Measurements from ENCODE around the gene SLC45A1. TPM values are rescaled to one million over a fixed set of nuclear protein-coding genes. Genes with fewer than 3 reads are reported as not detected.

The SLC45A1 gene
- total and polyA plus RNA-seq, 7 experiments from 2014 or later = 0.15 to 1.5 (median 1.2) TPM

DNA sequence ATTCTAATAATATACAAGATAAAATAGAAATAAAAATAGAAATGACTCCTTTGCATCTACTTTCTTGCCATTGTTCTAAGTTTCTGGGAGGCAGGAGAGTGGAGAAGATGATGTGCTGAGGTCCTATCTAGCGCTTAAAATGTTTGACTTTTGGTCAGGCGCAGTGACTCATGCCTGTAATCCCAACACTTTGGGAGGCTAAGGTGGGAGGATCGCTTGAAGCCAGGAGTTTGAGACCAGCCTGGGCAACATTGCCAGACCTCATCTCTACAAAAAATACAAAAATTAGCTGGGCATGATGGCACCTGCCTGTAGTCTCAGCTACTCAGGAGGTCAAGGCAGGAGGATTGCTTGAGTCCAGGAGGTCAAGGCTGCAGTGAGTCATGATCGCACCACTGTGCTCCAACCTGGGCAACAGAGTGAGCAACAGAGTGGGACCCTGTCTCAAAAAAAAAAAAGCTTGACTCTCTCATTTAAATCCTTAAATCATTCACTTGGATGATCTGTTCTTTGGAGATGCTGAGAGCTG is 24.2 kb upstream of the SLC45A1 start:
- Histone ChIP-seq H3K27me3 (ENCODE audit: control insufficient read depth in 2 of 2, insufficient read depth in 2 of 2, low read length in 2 of 2) (no peaks in the 10 kb centered on the region), H3K9me3 (ENCODE audit: control insufficient read depth in 2 of 3, low read length in 3 of 3) (no peaks in the 10 kb centered on the region), H3K27ac (ENCODE audit: low read depth, low read length) (no peak overlapping the region), H3K4me1 (ENCODE audit: control insufficient read depth in 2 of 2, insufficient read depth in 2 of 2, low read length in 2 of 2) (no peaks in the 10 kb centered on the region), H3K36me3 (ENCODE audit: control insufficient read depth in 2 of 3, insufficient read depth in 3 of 3, low read length in 3 of 3) (no peaks in the 10 kb centered on the region), H3K4me3 (ENCODE audit: low read length) (no peak overlapping the region)
- POLR2A ChIA-PET = no interaction called here
- H3K4me1 Mint-ChIP-seq = peaks cover 0 to 2% (median 0%) of the 10 kb centered on the region in 7 donors
- H3K36me3 Mint-ChIP-seq = no peaks in the 10 kb centered on the region
- no peak for ATAC-seq
- DNase-seq = no peak
- CTCF ChIA-PET = no interaction called here
- H3K4me3 Mint-ChIP-seq = no peak overlapping the region
- no peak overlapping the region for H3K27ac Mint-ChIP-seq
- intact Hi-C loops (cut with micrococcal nuclease) = no loop called here
- peaks cover 0 to 5% (median 0%) of the 10 kb centered on the region in 5 donors for H3K27me3 Mint-ChIP-seq
- H3K9me3 Mint-ChIP-seq = no peaks in the 10 kb centered on the region

DNA sequence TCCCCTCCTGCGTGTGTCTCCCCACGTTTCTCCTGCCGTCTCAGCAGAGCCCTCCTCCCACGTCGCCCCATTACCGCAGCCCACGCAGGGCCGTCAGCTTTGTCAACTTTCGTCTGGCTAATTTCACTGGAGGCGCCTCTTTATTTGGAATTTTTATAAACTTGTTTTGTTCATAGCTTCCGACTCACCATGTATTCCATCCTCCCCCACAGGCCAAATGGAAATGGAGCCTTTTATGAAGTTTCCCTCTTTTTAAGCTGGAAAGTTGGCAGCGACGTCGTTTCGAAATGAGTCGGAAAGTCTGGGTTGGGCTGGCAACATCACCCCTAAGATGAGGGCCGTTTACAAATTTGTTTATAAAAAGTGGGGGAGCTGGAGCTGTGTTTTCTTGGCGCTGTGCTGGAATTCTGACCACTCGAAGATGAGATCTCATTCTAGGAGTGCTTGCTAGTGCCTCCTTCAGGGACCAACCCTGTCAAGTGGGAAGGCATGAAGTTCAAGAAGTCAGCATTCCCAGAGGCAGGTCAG is 23.7 kb upstream of the SLC45A1 start:
- POLR2A ChIA-PET = no interaction called here
- peaks cover 0 to 6% (median 2%) of the 10 kb centered on the region in 5 donors for H3K27me3 Mint-ChIP-seq
- no peak overlapping the region for H3K4me3 Mint-ChIP-seq

DNA sequence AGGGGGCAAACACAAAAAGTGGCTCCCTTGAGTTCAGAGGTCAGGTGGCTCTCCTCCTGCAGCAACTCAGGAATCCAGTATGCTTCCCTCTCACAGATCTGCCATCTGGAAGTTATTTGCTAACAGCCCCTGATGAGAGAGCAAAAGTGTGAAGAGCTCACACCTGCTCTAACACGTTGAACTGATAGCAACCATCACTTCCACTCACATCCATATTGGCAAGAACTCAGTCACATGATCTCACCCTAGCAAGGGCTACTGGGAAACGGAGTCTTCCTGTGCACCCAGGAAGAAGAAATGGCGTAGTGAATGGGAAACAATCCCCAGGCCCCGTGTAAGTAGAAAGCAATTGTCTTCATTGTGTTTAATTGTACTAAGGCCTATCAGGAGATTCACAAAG is 20.7 kb upstream of the SLC45A1 start:
- intact Hi-C loops (cut with micrococcal nuclease) = no loop called here
- no peaks in the 10 kb centered on the region for H3K36me3 Mint-ChIP-seq
- CTCF ChIA-PET = no interaction called here

More for the DNA sequence above, 23.7 kb upstream of the SLC45A1 start:
- H3K4me1 Mint-ChIP-seq = peaks cover 0 to 2% (median 0%) of the 10 kb centered on the region in 7 donors
- CTCF ChIA-PET = no interaction called here
- no peaks in the 10 kb centered on the region for H3K4me1 ChIP-seq (ENCODE audit: control insufficient read depth in 2 of 2, insufficient read depth in 2 of 2, low read length in 2 of 2)
- no peak overlapping the region for H3K4me3 ChIP-seq (ENCODE audit: low read length)
- no peaks in the 10 kb centered on the region for H3K9me3 ChIP-seq (ENCODE audit: control insufficient read depth in 2 of 3, low read length in 3 of 3)
- ATAC-seq (no peak), DNase-seq (no peak)
- no peaks in the 10 kb centered on the region for H3K36me3 Mint-ChIP-seq
- no peak overlapping the region for H3K27ac Mint-ChIP-seq
- intact Hi-C loops (cut with micrococcal nuclease) = no loop called here
- H3K36me3 ChIP-seq (ENCODE audit: control insufficient read depth in 2 of 3, insufficient read depth in 3 of 3, low read length in 3 of 3) = no peaks in the 10 kb centered on the region
- H3K27me3 ChIP-seq (ENCODE audit: control insufficient read depth in 2 of 2, insufficient read depth in 2 of 2, low read length in 2 of 2) = no peaks in the 10 kb centered on the region
- no peaks in the 10 kb centered on the region for H3K9me3 Mint-ChIP-seq
- H3K27ac ChIP-seq (ENCODE audit: low read depth, low read length) = no peak overlapping the region

DNA sequence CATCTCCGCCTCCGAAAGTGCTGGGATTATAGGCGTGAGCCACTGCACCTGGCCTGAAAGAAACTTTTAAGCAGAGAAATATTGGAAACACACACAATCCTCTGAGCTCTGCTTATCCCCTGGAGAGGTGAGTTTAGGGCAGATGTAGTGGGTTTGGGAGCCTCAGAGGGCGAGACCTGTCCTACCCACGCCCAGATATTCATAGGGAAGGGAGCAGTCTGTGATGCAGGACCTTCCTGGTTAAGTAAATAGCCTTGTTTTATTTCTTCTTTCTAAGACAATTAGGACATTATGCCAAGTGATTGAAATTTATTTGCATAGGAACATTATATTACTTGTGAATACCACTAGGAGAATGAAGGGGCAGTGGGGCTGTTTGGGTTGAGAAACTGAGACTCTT is 18.0 kb upstream of the SLC45A1 start:
- H3K4me1 Mint-ChIP-seq = peaks cover 0 to 5% (median 0%) of the 10 kb centered on the region in 7 donors
- ATAC-seq (no peak), DNase-seq (no peak)
- H3K27me3 Mint-ChIP-seq = peaks cover 0 to 14% (median 9%) of the 10 kb centered on the region in 5 donors
- Histone ChIP-seq H3K4me1 (ENCODE audit: control insufficient read depth in 2 of 2, insufficient read depth in 2 of 2, low read length in 2 of 2) (no peaks in the 10 kb centered on the region), H3K9me3 (ENCODE audit: control insufficient read depth in 2 of 3, low read length in 3 of 3) (no peaks in the 10 kb centered on the region), H3K36me3 (ENCODE audit: control insufficient read depth in 2 of 3, insufficient read depth in 3 of 3, low read length in 3 of 3) (no peaks in the 10 kb centered on the region), H3K27ac (ENCODE audit: low read depth, low read length) (no peak overlapping the region), H3K4me3 (ENCODE audit: low read length) (no peak overlapping the region), H3K27me3 (ENCODE audit: control insufficient read depth in 2 of 2, insufficient read depth in 2 of 2, low read length in 2 of 2) (no peaks in the 10 kb centered on the region)
- POLR2A ChIA-PET = no interaction called here
- H3K27ac Mint-ChIP-seq = no peak overlapping the region
- intact Hi-C loops (cut with micrococcal nuclease) = no loop called here
- no peaks in the 10 kb centered on the region for H3K36me3 Mint-ChIP-seq
- no peak overlapping the region for H3K4me3 Mint-ChIP-seq
- H3K9me3 Mint-ChIP-seq = no peaks in the 10 kb centered on the region
- CTCF ChIA-PET = no interaction called here

More for the DNA sequence above, 20.7 kb upstream of the SLC45A1 start:
- no peak for ATAC-seq
- POLR2A ChIA-PET = no interaction called here
- Histone ChIP-seq H3K27ac (ENCODE audit: low read depth, low read length) (no peak overlapping the region), H3K4me3 (ENCODE audit: low read length) (no peak overlapping the region), H3K9me3 (ENCODE audit: control insufficient read depth in 2 of 3, low read length in 3 of 3) (no peaks in the 10 kb centered on the region), H3K4me1 (ENCODE audit: control insufficient read depth in 2 of 2, insufficient read depth in 2 of 2, low read length in 2 of 2) (no peaks in the 10 kb centered on the region), H3K27me3 (ENCODE audit: control insufficient read depth in 2 of 2, insufficient read depth in 2 of 2, low read length in 2 of 2) (no peaks in the 10 kb centered on the region), H3K36me3 (ENCODE audit: control insufficient read depth in 2 of 3, insufficient read depth in 3 of 3, low read length in 3 of 3) (no peaks in the 10 kb centered on the region)
- peaks cover 0 to 4% (median 0%) of the 10 kb centered on the region in 7 donors for H3K4me1 Mint-ChIP-seq
- H3K27me3 Mint-ChIP-seq = peaks cover 0 to 10% (median 5%) of the 10 kb centered on the region in 5 donors
- no peaks in the 10 kb centered on the region for H3K9me3 Mint-ChIP-seq
- H3K27ac Mint-ChIP-seq = no peak overlapping the region
- no peak for DNase-seq
- H3K4me3 Mint-ChIP-seq = no peak overlapping the region

DNA sequence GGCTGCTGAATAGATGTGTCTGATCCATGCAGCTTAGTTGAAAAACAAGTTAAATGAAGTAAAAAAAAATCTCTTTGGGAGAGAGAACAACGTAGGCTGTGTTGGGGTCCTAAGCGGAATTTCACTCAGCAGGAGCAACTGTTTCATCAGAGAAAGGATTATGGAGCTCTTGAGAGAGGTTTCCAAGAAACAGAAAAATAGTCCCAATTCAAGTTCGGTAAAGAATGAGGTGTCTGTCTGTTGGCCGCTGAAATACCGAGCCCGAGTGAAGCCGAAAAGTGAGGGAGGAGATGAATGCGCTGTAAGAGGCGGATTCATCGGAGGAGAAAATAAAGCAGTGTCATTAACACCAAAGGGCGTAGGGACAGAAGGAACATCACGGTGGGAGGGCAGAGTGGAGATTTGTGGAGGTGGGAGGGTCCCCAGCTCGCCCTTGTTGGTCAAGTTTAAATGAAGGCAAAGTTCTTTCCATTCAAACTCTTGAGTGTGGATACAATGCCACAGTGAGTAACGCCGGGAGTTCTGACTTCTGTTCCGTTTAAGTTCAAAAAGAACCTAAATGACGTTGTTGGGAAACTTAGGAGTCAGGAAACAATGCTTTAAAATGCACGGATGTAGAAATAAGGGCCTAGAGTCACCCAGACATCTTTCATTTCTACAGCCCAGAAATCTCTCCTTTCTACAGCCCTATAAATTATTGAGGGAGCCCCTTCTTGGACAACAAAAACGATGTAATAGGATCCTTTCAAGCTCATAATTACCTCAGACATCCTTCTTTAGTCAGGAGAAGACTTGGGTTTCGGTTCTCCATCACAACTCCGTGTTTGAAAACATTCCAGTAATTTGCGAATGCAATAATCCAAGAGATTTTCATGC is 15.6 kb upstream of the SLC45A1 start:
- H3K4me1 ChIP-seq (ENCODE audit: control insufficient read depth in 2 of 2, insufficient read depth in 2 of 2, low read length in 2 of 2) = no peaks in the 10 kb centered on the region
- no peaks in the 10 kb centered on the region for H3K9me3 Mint-ChIP-seq
- DNase-seq (no peak), ATAC-seq (no peak)
- H3K27me3 Mint-ChIP-seq = peaks cover 0 to 14% (median 9%) of the 10 kb centered on the region in 5 donors
- no peaks in the 10 kb centered on the region for H3K9me3 ChIP-seq (ENCODE audit: control insufficient read depth in 2 of 3, low read length in 3 of 3)
- POLR2A ChIA-PET = no interaction called here
- no peak overlapping the region for H3K27ac Mint-ChIP-seq
- intact Hi-C loops (cut with micrococcal nuclease) = no loop called here
- H3K36me3 ChIP-seq (ENCODE audit: control insufficient read depth in 2 of 3, insufficient read depth in 3 of 3, low read length in 3 of 3) = no peaks in the 10 kb centered on the region
- peaks cover 0 to 5% (median 0%) of the 10 kb centered on the region in 7 donors for H3K4me1 Mint-ChIP-seq
- H3K4me3 ChIP-seq (ENCODE audit: low read length) = no peak overlapping the region
- no peak overlapping the region for H3K27ac ChIP-seq (ENCODE audit: low read depth, low read length)
- H3K36me3 Mint-ChIP-seq = no peaks in the 10 kb centered on the region
- no peak overlapping the region for H3K4me3 Mint-ChIP-seq
- CTCF ChIA-PET = interaction anchor here (0.5 to 1.7 kb wide), 4 partner anchors 25 to 290 kb away, joined by 3 to 5 read pairs (median 4); no protein-coding TSS in a partner anchor
- no peaks in the 10 kb centered on the region for H3K27me3 ChIP-seq (ENCODE audit: control insufficient read depth in 2 of 2, insufficient read depth in 2 of 2, low read length in 2 of 2)

DNA sequence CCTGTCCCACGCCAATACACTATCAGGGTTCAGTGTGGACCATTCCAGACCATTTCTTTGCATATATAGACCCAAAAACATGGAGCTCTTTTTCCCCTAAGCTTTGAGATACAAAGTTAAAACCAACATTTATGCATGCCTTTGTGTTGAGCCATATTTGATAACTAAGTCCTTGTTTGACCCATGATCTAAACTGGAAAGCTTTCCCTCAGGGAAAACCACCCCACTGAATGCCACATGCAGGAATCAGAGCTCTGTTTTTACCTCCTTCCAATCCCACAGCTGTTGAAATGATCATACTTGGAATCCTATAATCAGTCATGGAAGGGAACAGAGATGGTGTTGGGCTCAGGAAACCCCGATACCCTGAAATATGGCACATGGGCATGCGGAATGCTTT is 14.8 kb upstream of the SLC45A1 start:
- Mint-ChIP-seq H3K36me3 (no peaks in the 10 kb centered on the region), H3K4me3 (no peak overlapping the region)

More for the DNA sequence above, 14.8 kb upstream of the SLC45A1 start:
- H3K4me3 ChIP-seq (ENCODE audit: low read length) = no peak overlapping the region
- ChIA-PET POLR2A (no interaction called here), CTCF (no interaction called here)
- ATAC-seq = no peak
- H3K4me1 ChIP-seq (ENCODE audit: control insufficient read depth in 2 of 2, insufficient read depth in 2 of 2, low read length in 2 of 2) = no peaks in the 10 kb centered on the region
- no peaks in the 10 kb centered on the region for H3K36me3 ChIP-seq (ENCODE audit: control insufficient read depth in 2 of 3, insufficient read depth in 3 of 3, low read length in 3 of 3)
- H3K9me3 ChIP-seq (ENCODE audit: control insufficient read depth in 2 of 3, low read length in 3 of 3) = no peaks in the 10 kb centered on the region
- Mint-ChIP-seq H3K27ac (no peak overlapping the region), H3K9me3 (no peaks in the 10 kb centered on the region), H3K4me1 (peaks cover 0 to 5% (median 0%) of the 10 kb centered on the region in 7 donors), H3K27me3 (peaks cover 0 to 14% (median 9%) of the 10 kb centered on the region in 5 donors)
- H3K27me3 ChIP-seq (ENCODE audit: control insufficient read depth in 2 of 2, insufficient read depth in 2 of 2, low read length in 2 of 2) = no peaks in the 10 kb centered on the region
- H3K27ac ChIP-seq (ENCODE audit: low read depth, low read length) = no peak overlapping the region
- intact Hi-C loops (cut with micrococcal nuclease) = no loop called here
- DNase-seq = no peak

Measured in naive thymus-derived CD4-positive, alpha-beta T cell (primary cell).